ENCODE results near the gene HYAL2. TPM values are rescaled to one million over a fixed set of nuclear protein-coding genes. Genes with fewer than 3 reads are reported as not detected.
A peak's percentile ranks its signal among the peaks of the same experiment; 100 is the strongest.

Gene HYAL2
- total RNA-seq, 2 experiments from 2014 or later, result 6.5 to 6.8 TPM

GRCh38 chr3:50303013-50303815 is 19.3 kb downstream of the HYAL2 start, which contains the start of gene HYAL1:
TSS of gene HYAL1 (minus strand) at chr3:50303574. CDS start at chr3:50302956, 618 bp downstream.
- POLR2A ChIA-PET, result interaction anchor here (1.3 kb wide), 1 partner anchor 33 kb away, joined by 3 read pairs; no protein-coding TSS in a partner anchor
- no peaks in the 10 kb centered on the region for H3K27me3 Mint-ChIP-seq (ENCODE audit: low read depth)
- H3K4me3 Mint-ChIP-seq, result no peak within 1 kb of the TSS

GRCh38 chr3:50302095-50303012 is 20.2 kb downstream of the HYAL2 start:
- ChIA-PET POLR2A (interaction anchor here (1.3 kb wide), 1 partner anchor 34 kb away, joined by 3 read pairs; no protein-coding TSS in a partner anchor), CTCF (interaction anchor here (10.1 kb wide), 1 partner anchor 19 kb away, joined by 113 read pairs; the partner anchor contains the start of gene HYAL2)
- Mint-ChIP-seq H3K27ac (no peak overlapping the region), H3K4me3 (no peak overlapping the region), H3K27me3 (ENCODE audit: low read depth) (no peaks in the 10 kb centered on the region), H3K9me3 (ENCODE audit: insufficient read depth) (no peaks in the 10 kb centered on the region), H3K36me3 (ENCODE audit: low read depth) (no peaks in the 10 kb centered on the region), H3K4me1 (ENCODE audit: low read depth) (peaks cover 23% of the 10 kb centered on the region)
- DNase-seq (no peak), ATAC-seq (no peak)

More at GRCh38 chr3:50303013-50303815, 19.3 kb downstream of the HYAL2 start, which contains the start of gene HYAL1:
- DNase-seq, result peak; percentile 21
- ATAC-seq, result no peak
- CTCF ChIA-PET, result interaction anchor here (10.1 kb wide), 1 partner anchor 18 kb away, joined by 113 read pairs; the partner anchor contains the start of gene HYAL2
- Mint-ChIP-seq H3K36me3 (ENCODE audit: low read depth) (no peaks in the 10 kb centered on the region), H3K27ac (no peak within 1 kb of the TSS), H3K9me3 (ENCODE audit: insufficient read depth) (no peaks in the 10 kb centered on the region), H3K4me1 (ENCODE audit: low read depth) (peaks cover 15% of the 10 kb centered on the region)

- H3K27ac Mint-ChIP-seq, result peak overlapping the region; percentile 99
- CTCF ChIA-PET, result interaction anchor here (10.1 kb wide), 1 partner anchor 21 kb away, joined by 113 read pairs; the partner anchor contains the start of gene HYAL2
- H3K27me3 Mint-ChIP-seq (ENCODE audit: low read depth), result no peaks in the 10 kb centered on the region
- POLR2A ChIA-PET, result no interaction called here
- DNase-seq (no peak), ATAC-seq (no peak)
- peak overlapping the region; percentile 97 for H3K4me3 Mint-ChIP-seq
- peaks cover 32% of the 10 kb centered on the region for H3K4me1 Mint-ChIP-seq (ENCODE audit: low read depth)
- peaks cover 2% of the 10 kb centered on the region for H3K36me3 Mint-ChIP-seq (ENCODE audit: low read depth)
- H3K9me3 Mint-ChIP-seq (ENCODE audit: insufficient read depth), result no peaks in the 10 kb centered on the region
These were observed 21.8 kb downstream of the HYAL2 start for GRCh38 chr3:50300681-50301254.

- Mint-ChIP-seq H3K36me3 (ENCODE audit: low read depth) (peaks cover 2% of the 10 kb centered on the region), H3K4me3 (peak overlapping the region; percentile 97), H3K27ac (peak overlapping the region; percentile 99), H3K9me3 (ENCODE audit: insufficient read depth) (no peaks in the 10 kb centered on the region), H3K4me1 (ENCODE audit: low read depth) (peaks cover 32% of the 10 kb centered on the region), H3K27me3 (ENCODE audit: low read depth) (no peaks in the 10 kb centered on the region)
- CTCF ChIA-PET, result interaction anchor here (0.9 to 10.1 kb wide), 11 partner anchors 13 to 242 kb away, joined by 3 to 113 read pairs (median 6); partner anchors contain the start of genes HYAL2 and RASSF1
- POLR2A ChIA-PET, result interaction anchor here (0.7 to 3.5 kb wide), 12 partner anchors 12 to 306 kb away, joined by 3 to 27 read pairs (median 4); partner anchors contain the start of genes GNAI2 and RASSF1
- DNase-seq, result no peak
- ATAC-seq, result no peak
These were observed 22.4 kb downstream of the HYAL2 start for GRCh38 chr3:50299929-50300680.

GRCh38 chr3:50299638-50299928 is 23.0 kb downstream of the HYAL2 start:
- ATAC-seq (no peak), DNase-seq (no peak)
- H3K27me3 Mint-ChIP-seq (ENCODE audit: low read depth), result no peaks in the 10 kb centered on the region
- H3K9me3 Mint-ChIP-seq (ENCODE audit: insufficient read depth), result no peaks in the 10 kb centered on the region
- peak overlapping the region; percentile 97 for H3K4me3 Mint-ChIP-seq
- CTCF ChIA-PET, result interaction anchor here (0.9 to 10.1 kb wide), 12 partner anchors 14 to 243 kb away, joined by 3 to 113 read pairs (median 6); partner anchors contain the start of genes HYAL2 and RASSF1
- peaks cover 32% of the 10 kb centered on the region for H3K4me1 Mint-ChIP-seq (ENCODE audit: low read depth)
- peaks cover 2% of the 10 kb centered on the region for H3K36me3 Mint-ChIP-seq (ENCODE audit: low read depth)
- POLR2A ChIA-PET, result interaction anchor here (0.7 to 3.5 kb wide), 13 partner anchors 11 to 307 kb away, joined by 3 to 27 read pairs (median 4); partner anchors contain the start of genes CYB561D2, GNAI2, NPRL2 and RASSF1
- H3K27ac Mint-ChIP-seq, result peak overlapping the region; percentile 99

GRCh38 chr3:50298836-50299637 is 23.5 kb downstream of the HYAL2 start, which contains the start of the genes HYAL3 and NAA80:
TSS of gene HYAL3 (minus strand) at chr3:50299405. CDS start at chr3:50295602, 3,803 bp downstream.
TSS of gene NAA80 (minus strand) at chr3:50299405. CDS start at chr3:50297463, 1,942 bp downstream.
- no peaks in the 10 kb centered on the region for H3K27me3 Mint-ChIP-seq (ENCODE audit: low read depth)
- ATAC-seq, result peak; percentile 87
- H3K9me3 Mint-ChIP-seq (ENCODE audit: insufficient read depth), result no peaks in the 10 kb centered on the region

GRCh38 chr3:50297896-50298725 is 24.4 kb downstream of the HYAL2 start:
- Mint-ChIP-seq H3K9me3 (ENCODE audit: insufficient read depth) (no peaks in the 10 kb centered on the region), H3K4me1 (ENCODE audit: low read depth) (peaks cover 34% of the 10 kb centered on the region), H3K27me3 (ENCODE audit: low read depth) (no peaks in the 10 kb centered on the region), H3K27ac (peak overlapping the region; percentile 99), H3K4me3 (peak overlapping the region; percentile 97), H3K36me3 (ENCODE audit: low read depth) (peaks cover 2% of the 10 kb centered on the region)
- CTCF ChIA-PET, result interaction anchor here (0.7 to 10.1 kb wide), 12 partner anchors 23 to 71 kb away, joined by 3 to 113 read pairs (median 6); partner anchors contain the start of genes CYB561D2, HYAL2, NPRL2 and RASSF1
- POLR2A ChIA-PET, result interaction anchor here (0.5 to 3.5 kb wide), 11 partner anchors 10 to 358 kb away, joined by 3 to 27 read pairs (median 4); partner anchors contain the start of genes CYB561D2, NPRL2, RASSF1 and RBM6
- ATAC-seq (no peak), DNase-seq (no peak)

More at GRCh38 chr3:50298836-50299637, 23.5 kb downstream of the HYAL2 start, which contains the start of the genes HYAL3 and NAA80:
- H3K4me3 Mint-ChIP-seq, result peak within 1 kb of the TSS; percentile 97
- ChIA-PET POLR2A (interaction anchor here (0.7 to 3.5 kb wide), 15 partner anchors 11 to 359 kb away, joined by 3 to 27 read pairs (median 4); partner anchors contain the start of genes CYB561D2, GNAI2, NPRL2 and RASSF1), CTCF (interaction anchor here (0.9 to 10.1 kb wide), 13 partner anchors 14 to 243 kb away, joined by 3 to 113 read pairs (median 6); partner anchors contain the start of genes HYAL2, RASSF1 and TUSC2)
- peaks cover 32% of the 10 kb centered on the region for H3K4me1 Mint-ChIP-seq (ENCODE audit: low read depth)
- peaks cover 2% of the 10 kb centered on the region for H3K36me3 Mint-ChIP-seq (ENCODE audit: low read depth)
- peak; percentile 100 for DNase-seq
- H3K27ac Mint-ChIP-seq, result peak within 1 kb of the TSS; percentile 99

- DNase-seq (no peak), ATAC-seq (no peak)
- H3K27me3 Mint-ChIP-seq (ENCODE audit: low read depth), result no peaks in the 10 kb centered on the region
- peak overlapping the region; percentile 97 for H3K4me3 Mint-ChIP-seq
- ChIA-PET CTCF (interaction anchor here (1.2 to 1.4 kb wide), 2 partner anchors 23 to 25 kb away, joined by 3 read pairs; no protein-coding TSS in a partner anchor), POLR2A (interaction anchor here (0.5 to 3.5 kb wide), 2 partner anchors 18 to 40 kb away, joined by 4 to 27 read pairs; no protein-coding TSS in a partner anchor)
- no peaks in the 10 kb centered on the region for H3K9me3 Mint-ChIP-seq (ENCODE audit: insufficient read depth)
- peaks cover 41% of the 10 kb centered on the region for H3K4me1 Mint-ChIP-seq (ENCODE audit: low read depth)
- H3K36me3 Mint-ChIP-seq (ENCODE audit: low read depth), result peaks cover 2% of the 10 kb centered on the region
- peak overlapping the region; percentile 99 for H3K27ac Mint-ChIP-seq
These were observed 25.2 kb downstream of the HYAL2 start for GRCh38 chr3:50297384-50297775.
